Epidermal melanocyte (primary cell): Measurements from ENCODE around the gene TRIM31.
A peak's percentile ranks its signal among the peaks of the same experiment; 100 is the strongest.

Experiments used
- DNase-seq: peaks from one replicate; pipeline ENCODE4 v3.0.0; 2011; ENCODE audit warnings: low spot score; ENCODE audit not compliant: insufficient read length

Gene TRIM31

DNA sequence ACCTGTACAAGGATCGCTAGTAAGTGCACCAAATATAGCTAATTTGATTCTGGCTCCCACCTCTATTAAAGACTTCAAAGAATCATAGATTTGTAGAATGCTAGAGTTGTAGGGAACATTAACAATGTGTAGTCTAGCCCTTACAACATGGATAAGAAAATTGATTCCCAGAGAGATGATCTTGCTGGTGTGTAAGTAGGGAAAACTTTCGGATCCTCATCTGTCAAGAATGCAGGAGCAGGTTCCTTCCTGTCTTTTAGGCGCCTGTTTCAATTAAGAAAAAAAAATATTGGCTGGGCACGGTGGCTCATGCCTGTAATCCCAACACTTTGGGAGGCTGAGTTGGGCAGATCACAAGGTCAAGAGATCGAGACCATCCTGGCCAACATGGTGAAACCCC, 25.0 kb downstream of the TRIM31 start:
- DNase-seq = no peak

DNA sequence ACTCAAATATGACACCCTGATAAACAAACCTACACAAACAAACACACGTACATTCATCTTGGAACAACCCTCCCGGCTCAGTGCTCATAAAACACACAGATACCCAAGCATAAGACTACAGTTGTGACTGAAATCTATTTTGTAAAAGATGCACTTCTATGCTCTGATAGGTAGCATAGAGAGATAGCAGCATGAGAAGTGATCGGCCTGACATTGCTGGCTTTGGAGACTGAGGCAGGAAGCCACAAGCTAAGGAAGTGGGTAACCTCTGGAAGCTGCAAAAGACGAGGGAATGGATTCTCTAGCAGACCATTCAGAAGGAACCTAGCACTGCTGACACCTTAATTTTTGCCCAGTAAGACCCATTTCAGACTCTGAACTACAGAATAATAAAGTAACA, 35.7 kb downstream of the TRIM31 start:
- DNase-seq = no peak

DNA sequence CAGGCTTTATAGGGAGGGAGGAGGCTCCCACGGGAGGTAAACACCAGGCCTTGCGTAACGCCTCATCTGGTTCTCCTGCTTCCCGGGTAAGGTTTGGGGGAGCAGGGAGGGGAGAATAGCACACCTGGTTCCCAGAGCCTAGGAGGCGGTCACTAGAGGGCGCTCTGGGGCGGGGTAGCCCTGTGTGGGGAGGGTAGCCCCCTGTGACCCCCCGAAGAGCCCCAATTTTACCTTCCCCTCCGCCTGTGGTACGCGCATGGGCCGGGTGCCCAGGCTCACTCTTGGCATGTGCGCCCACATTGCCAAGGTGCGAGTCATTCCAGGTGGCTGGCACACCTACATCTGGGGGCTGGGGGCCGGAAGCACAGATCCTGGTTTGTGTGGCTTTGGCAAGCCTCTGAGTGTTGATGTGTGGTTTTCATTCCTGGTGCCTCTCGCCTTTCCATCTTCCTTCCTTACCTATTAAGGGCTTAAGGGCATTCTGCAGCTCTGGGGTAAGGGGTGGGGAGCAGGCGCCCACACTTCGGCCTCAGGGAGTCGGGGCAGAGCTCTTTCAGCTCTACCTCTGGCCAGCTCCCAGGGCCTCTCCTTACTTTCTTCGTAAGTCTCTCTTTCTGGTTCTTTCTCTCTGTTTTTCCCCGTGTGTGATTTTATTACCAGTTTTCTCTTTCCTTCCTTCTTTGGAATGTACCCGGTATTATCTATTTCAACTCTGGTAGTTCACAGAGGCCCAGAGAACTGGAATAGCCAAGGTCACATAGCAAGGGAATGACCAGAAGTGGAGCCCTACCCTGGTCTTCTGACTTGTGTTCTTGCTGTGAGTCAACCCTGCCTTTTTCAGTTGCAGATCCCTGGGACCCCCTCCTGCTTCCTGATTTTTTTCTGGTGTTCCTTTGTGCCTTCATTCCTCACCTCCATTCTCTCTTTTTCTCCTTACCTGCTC, 36.8 kb downstream of the TRIM31 start:
- no peak for DNase-seq

DNA sequence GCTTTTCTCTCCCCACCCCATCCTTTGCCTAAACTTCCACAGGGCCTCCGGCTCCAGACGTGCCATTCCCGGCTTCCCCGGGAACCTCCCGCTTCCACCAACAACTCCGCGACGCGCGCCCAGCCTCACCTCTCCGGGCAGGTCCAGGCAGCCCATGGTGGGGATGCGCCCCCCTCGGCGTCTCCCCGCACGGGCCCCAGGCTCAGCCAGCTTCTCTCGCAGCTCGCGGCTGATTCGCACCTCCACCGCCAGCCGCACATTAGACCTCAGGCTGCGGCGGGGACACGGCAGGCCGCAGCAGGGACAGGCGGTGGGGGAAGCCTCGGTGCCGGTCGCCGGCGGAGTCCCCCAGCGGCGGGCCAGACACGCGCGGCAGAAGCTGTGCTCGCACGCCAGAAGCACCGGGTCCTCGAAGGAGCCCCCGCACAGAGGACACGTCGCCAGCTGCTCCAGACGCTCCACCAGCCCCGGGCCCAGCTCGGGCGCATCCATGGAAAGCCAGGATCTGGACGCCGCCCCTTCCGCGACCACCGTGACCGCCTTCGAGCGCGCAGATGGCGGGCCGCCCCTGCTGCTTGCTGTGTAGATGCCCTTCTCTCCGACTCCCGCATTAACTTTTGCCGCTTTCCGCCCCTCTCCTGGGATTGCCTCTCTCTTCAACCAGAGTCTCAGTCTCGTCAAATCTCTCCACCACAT, 37.6 kb downstream of the TRIM31 start, which contains the start of gene RNF39:
RNF39 (minus strand) TSS at position 676 of the 696 bp plus-strand sequence; CDS start at position 492, 184 bp downstream.
- DNase-seq = no peak

DNA sequence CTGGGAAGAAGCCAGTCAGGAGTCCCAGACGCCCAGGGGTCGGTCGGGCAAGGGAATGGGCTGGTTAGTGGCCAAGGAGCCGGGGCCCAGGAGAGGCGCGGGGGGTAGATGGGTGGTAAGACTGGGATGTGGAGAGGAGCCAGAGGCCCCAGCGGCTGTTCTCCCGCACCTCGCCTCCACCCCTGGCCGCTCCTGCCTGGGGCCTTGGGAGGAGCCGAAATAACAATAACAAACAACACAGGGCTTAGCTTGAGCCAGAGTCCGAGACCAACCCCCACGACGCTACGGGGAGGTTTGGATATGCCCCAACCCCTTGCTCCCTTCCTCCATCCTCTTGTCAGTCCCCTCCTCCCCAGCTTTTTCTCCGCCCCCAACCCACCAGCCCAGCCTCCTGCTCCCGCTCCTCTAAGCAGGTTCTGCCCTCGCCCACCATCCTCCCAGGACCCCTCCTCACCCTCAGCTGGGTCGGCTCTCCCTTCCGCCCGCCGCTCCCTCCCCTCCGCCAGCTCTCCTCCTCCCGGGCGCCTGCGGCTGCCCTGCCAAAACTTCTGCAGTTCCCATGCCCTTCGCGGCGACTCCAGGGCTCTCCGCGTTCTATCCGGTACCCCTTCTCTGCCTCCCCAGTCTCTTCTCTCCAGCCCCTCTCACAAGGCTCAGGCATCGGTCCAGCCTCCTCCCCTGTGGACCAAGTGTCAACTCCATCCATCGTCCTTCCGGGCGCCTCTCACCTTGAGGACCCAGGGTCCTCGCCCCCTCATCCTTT, 38.4 kb downstream of the TRIM31 start:
- DNase-seq = no peak

DNA sequence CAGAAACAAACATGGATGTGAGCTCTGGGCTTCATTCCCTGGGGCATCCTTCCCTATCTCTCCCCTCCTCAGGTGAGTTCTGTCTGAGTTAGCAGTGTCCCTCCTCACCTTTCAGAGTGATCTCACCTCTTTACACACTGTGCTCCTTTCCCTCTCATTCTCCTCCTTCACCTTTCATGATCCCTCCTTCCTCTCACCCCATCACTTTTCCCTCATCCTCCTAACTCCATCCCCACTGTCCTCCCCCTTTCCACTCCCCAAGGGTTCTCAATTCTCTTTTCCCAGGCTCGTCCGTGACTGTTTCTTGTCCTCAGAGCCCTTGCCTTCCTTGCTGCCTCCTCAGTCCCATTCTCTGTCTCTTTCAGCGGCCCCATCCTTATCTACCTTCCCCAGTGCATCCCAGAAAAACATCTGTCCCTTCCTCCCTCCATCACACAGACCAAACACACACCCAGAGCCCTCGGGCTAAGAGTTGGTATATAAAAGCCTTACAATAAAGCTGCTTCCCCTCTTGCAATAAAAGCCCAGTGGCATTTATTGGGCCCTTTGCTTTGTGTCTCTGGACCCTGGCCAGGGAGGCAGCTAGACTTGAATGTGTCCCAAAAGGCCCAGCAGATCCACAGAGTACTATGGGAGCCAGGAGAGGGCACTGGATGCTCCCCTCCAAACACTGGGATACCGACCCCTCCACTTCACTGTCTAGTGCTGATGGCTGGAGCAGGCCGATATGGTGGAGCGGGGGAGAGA, 39.2 kb downstream of the TRIM31 start:
- DNase-seq = no peak

DNA sequence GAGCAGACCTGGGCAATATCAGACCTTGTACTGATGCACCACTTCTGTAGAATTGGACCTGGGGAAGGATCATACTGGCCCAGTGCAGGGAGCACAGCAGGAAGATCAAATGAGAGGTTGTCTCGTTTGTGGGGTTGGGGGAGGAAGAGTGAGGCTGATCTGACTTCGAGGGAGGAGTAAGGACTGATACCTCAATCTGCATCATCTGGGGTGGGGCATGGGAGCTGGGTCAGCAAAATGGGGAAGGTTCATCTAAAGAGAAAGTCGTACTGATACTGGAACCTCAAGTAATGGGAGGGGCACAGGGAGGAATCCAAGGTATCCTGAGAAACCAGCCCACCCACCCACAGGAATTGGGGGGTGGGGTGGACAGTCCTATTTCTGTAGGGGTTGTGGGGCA, 41.0 kb downstream of the TRIM31 start:
- no peak for DNase-seq

DNA sequence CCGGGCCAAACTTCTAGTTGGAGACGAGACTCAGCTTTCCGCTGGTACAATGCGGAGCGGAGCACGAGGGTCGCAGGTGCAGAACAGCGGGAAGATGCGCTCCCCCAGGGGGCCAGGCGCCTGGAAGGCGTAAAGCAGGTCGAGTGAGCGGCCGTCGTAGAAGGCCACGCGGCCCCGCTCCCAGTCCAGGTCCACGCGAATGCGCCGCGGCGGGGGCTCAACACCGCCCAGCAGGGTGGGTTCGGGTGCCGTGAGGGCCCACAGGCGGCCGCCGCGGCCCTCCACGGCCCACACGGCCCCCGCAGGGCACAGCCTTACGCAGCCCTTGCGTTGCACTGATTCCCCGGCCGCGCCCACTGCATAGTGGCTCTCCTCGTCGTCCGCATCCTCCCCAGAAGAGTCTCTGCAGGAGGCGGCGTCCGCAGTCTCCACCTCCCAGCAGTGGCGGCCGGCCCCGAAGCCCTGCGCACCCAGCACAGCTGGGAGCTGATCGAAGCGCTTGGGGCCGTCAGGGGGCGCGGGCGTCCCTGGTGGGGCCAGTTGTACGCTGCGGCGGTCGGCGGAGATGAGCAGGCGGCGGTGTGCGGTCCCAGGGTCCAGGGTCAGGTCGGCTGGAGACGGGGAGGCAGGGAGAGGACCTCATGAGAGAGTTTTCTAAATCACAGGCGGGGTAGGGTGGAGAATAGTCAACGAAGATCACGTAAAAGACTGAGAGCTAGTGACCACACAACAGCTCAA, 41.6 kb downstream of the TRIM31 start:
- no peak for DNase-seq

DNA sequence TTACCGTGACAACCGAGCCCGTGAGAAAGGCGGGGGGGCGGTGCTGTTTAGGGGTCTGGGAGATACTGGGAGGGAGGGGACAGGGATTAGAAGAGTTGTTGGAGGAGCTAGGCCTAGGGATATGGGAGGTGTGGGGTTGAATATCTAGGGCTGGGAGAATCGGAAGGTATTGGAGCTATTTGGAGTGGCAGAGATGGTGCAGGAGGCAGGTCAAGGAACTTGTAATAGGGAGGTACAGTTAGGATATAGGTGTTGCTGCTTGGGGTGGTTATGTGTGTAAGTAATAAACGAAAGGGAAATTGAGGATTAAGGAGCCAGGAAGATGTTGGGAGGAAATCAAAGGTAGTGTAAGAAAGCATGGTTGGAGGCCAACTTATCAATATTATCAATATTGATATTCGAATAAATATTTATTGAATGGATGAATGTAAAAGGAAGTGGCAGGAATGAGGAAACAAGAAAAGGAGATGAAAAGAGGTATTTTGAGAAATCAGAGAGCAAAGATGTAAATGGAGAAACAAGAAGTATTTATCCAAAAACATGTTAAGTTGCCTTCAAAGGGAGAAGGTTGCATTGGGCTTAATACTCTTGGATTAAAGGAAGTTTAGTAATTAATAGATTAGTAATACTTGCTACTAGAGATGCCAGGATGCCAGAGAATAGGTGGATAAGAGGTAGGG, 45.3 kb downstream of the TRIM31 start:
- DNase-seq = peak; percentile 65

DNA sequence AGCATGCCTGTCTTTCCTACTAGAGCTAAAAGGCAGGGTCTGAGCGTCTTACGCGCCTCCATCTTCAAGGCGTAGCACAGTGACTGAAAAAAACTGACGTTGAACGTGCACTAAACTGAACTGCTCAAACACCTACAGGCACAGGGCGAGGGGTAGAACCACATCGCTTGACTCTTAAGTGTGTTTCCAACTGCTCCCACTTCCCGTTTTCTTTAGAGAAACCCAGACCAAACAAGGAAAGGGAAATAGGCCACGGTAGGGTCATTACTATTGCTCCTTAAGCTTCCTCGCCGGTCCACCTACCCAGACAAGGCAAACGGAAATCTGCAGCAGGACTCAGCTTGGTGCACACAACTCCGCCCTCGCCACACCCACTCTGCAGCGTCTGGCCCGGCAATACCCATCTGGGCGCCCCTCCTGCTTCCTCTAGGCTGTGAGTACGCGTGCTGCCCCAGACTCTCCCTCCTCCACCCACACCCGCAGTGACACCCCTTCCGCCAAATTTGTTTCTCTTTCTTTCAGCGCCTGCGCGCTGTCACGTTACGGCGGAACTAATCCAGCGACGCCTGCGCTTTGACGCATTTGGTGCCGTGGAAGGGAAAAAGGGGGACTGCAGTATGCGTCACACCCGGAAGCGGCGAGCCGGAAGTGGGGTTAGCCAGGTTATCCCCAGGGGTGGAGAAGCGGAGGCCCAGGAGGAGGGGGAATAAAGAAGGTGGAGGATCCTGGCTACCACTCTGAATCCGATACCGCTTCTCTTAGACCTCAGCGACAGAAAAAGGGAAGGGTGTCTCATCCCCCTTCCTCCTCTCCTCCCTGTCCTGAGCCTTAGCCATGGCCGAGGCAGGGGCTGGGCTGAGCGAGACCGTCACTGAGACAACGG, 46.1 kb downstream of the TRIM31 start, which contains the start of gene PPP1R11:
PPP1R11 (plus strand) TSS at position 622 of the 883 bp plus-strand sequence; CDS start at position 835, 213 bp downstream.
- DNase-seq = peak; percentile 93

DNA sequence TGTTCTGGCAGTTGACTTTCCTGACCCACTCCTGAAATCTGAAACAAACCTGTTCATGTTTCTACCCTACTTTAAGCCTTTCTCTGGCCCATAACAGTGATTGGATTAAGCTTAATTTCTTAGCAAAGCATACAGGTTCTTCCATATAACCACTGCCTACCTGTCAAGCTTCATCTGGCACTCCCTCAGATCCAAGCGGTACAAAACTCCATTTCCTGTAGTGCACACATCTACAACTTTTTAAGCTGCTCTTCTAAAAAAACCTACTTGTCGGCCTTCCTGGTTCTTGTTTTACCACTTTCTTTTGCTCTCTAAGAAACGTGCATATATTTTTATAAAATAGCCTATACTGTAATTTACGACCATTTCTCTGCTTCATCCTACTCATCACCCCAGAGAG, 46.8 kb downstream of the TRIM31 start:
- no peak for DNase-seq

DNA sequence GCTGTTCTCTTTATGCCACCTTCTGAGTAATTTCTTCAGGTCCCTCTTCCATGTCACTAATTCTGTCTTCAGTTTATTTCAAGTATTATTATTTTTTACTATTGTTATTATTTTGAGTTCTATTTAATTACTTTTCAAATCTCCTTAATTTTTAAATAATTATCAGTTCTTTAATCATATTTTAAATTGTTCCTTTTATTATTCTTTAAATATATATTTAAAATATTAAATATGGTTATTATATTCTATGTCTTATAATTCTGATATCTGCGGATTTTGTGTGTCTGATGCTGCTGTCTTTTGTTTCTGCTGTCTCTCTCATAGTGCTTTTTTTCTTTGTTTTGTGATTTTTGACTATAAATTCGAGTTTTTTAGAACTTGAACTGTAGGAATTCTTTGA, 49.6 kb downstream of the TRIM31 start:
- DNase-seq = no peak

DNA sequence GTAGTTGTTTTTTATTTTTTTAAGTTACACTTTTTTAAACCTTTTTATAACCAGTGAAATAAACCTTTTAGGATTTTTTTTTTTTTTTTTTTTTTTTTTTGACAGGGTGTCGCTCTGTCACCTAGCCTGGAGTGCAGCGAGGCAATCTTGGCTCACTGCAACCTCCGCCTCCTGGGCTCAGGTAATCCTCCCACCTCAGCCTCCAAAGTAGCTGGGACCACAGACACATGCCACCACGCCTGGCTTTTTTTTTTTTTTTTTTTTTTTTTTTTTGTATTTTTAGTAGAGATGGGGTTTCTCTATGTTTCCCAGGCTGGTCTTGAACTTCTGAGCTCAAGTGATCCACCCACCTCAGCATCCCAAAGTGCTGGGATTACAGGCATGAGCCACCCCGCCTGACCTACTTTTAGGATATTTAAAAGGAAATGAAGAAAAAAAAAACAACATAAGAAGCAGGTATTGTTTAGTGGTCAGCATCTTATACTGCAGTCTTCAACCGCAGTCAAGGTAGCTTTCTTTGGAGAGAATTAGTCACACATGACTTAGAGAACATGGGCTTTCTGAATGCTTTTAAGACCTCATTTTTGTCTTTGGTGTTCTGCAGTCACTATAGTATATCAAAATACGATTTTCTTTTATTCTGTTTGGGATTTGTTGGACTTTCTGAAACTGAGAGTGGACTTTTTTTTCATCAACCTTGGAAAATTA, 50.3 kb downstream of the TRIM31 start:
- no peak for DNase-seq

DNA sequence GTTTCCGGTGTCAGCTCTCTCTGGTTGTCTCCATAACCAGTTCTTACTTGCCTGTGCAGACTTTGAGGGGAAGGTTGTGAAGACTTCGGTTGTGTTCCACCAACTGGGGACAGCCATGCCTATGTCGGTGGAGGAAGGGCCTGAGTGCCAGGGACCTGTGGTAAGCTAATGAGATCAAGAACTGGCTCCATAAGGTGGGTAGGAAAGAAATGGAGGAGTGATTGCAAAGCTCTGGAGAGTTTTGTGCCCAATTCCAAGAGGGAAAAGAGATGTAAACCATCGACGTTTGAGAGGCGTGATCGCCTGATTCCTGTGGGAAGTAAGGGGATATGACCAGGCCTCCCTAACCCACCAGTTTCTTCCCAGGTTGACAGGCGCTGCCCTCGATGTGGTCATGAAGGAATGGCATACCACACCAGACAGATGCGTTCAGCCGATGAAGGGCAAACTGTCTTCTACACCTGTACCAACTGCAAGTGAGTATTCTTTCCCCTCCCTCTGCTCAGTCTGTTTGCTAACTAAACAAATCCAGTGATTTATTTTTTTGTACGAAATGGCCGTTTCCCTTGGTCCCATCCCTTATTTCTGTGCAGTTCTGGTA, 50.9 kb downstream of the TRIM31 start:
- no peak for DNase-seq

DNA sequence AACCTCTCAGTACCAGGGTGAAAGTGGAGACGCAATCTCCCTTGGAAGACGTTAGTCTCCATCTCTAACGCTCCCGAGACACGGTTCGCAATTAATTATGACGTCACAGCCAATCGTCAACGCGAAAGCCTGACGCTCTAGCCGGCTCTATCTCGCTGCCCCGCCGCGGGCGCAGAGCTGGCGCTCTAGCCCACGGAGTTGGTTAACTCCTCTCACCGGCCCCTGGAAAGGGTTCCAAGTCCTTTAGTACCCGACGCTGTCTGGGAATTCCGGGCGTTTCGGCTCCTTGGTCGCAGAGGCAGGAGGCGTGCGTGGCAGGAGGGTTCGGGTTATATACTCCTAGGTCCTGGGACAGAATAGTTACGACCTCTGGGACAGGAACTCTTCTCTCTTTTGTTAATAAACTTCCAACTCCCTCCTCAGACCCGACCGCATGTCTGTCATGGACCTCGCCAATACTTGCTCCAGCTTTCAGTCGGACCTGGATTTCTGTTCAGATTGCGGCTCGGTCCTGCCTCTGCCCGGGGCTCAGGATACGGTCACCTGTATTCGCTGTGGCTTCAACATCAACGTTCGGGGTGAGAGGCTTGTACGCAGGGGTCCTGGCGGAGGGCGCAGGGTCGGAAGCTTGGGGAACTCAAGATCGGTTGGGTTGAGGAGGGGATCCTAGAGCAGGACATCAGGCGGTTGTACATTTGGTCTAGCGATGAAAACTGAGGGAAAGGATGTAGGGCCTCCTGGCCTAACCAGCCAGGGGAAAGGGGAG, 51.6 kb downstream of the TRIM31 start, which contains the start of gene POLR1H:
POLR1H (plus strand) TSS at position 174 of the 766 bp plus-strand sequence; CDS start at position 434, 260 bp downstream.
- DNase-seq = peak; percentile 92

DNA sequence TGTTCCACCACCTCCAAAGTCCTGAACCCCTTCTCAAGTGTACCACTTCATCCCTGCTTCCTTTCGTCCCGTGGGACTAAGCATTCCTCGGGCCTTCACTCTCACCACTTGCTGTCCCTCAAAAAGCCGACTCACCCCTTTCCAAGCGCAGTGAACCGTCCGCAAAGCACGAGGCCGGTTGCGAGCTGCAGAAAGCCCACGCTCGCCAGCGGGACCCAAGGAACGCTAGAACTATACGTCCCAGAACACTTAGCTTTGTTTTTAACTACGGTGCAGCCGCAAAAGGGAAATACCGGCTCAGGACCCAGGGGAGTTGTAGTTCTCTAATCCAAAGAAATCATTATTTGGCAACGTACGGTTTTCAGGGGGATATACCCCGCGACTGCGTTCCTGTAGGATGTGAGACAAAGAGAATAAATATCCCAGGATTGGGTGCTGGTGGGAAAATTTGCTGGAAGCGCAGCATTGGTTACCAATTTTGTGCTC, 52.2 kb downstream of the TRIM31 start:
- DNase-seq = no peak
